Activated naive CD4-positive, alpha-beta T cell treated with anti-CD3 and anti-CD28 coated beads, Interleukin-2, amount 50 U/mL, for 16 hours (primary cell): ENCODE data around the gene TYW1.
"Not testable (repeated sequence)": the region's sequence is repeated elsewhere in the genome, so short reads cannot be mapped to it uniquely, and the experiment has no call there.

Experiments used
- DNase-seq: peaks from one replicate; pipeline ENCODE4 v3.0.0-alpha.2; 2020

The TYW1 gene

GRCh38 chr7:66995050-66995776 is 1.4 kb upstream of the TYW1 start, which contains the start of gene SBDS:
TSS of gene SBDS (minus strand) at chr7:66995586. CDS start at chr7:66995417, 169 bp downstream.
- peak; percentile 91 for DNase-seq

DNA sequence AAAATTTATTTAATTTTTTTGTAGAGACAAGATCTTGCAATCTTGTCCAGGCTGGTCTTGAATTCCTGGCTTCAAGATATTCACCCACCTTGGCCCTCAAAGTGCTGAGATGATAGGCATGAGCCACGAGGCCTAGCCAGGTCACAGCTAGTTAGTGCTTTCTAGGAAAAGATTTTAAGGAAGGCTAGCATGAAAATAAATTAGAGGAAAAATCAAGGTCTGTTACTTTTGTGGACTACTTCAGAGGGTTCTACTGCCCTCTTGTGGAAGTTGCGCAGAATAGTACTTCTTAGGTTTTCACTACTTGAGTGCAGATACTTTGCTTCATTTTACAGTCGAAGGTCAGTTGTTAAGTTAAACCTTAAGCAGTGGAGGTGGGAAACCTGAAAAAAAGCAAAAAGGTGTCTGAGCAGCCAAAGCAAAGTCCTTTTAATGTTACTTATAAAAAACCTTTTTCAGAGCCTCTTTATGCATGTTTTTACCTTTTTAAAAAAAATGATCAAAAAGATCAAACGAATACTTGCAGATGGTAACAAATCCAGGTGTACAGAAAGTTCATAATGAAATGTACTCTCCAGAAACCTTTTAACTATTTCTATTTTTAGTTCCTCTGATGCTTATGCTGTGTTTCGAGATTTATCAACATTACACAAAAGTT is 4.1 kb downstream of the TYW1 start:
- not testable (repeated sequence) for DNase-seq

GRCh38 chr7:67004145-67004544 is 7.5 kb downstream of the TYW1 start:
- DNase-seq = not testable (repeated sequence)

GRCh38 chr7:67006965-67007364 is 10.3 kb downstream of the TYW1 start:
- DNase-seq = no peak

DNA sequence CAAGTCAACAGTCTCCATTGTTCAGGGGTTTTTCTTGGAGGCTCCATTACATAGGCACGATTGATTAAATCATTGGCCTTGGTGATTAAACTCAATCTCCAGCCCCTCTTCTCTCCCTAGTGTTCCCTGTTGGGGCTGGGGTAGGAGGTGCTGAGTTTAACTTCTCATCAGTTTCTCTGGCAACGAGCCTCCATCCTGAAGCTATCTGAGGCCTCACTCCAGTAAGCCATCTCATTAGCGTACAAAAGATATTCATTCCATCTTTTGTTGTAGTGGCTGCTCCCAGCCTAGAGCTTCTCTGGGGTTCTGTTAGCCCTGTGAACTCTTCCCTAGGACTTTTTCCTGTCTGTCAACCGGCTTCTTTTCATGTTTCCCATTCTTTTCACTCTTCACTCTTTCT is 11.6 kb downstream of the TYW1 start:
- no peak for DNase-seq

- not testable (repeated sequence) for DNase-seq
Observed at GRCh38 chr7:67009677-67010076, 13.0 kb downstream of the TYW1 start.

- not testable (repeated sequence) for DNase-seq
Observed at GRCh38 chr7:67014076-67014622, 17.5 kb downstream of the TYW1 start.

DNA sequence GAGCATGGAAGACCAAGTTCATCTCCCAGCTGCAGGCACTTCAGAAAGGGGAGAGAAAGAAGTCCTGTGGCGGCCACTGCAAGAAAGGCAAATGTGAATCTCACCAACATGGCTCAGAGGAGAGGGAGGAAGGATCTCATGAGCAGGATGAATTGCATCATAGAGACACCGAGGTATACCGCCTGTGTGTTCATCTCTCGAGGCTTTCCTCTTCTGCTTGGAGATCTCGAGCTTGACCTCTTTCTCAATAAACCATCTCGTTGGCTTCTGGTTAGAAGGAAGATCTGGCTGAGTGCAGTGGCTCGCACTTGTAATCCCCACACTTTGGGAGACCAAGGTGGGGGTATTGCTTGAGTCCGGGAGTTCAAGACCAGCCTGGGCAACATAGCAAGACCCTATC is 21.3 kb downstream of the TYW1 start:
- not testable (repeated sequence) for DNase-seq

DNA sequence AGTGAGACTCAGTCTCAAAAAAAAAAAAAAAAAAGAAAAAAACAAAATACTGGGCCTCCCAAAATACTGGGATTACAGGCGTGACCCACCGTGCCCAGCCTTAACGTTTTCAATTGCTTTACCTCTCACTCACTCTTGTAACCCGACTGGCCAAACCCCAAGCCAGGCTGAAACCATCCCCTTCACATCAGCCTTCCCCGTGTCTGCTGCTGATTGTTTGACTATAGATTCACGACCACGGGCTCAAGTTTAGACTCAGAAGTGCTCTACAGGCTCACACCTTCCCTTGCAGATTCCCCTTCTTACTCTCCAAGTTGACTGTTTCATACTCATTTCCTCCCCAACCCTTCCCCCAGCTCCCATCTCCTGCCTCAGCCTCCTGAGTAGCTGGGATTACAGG is 22.3 kb downstream of the TYW1 start:
- no peak for DNase-seq

DNA sequence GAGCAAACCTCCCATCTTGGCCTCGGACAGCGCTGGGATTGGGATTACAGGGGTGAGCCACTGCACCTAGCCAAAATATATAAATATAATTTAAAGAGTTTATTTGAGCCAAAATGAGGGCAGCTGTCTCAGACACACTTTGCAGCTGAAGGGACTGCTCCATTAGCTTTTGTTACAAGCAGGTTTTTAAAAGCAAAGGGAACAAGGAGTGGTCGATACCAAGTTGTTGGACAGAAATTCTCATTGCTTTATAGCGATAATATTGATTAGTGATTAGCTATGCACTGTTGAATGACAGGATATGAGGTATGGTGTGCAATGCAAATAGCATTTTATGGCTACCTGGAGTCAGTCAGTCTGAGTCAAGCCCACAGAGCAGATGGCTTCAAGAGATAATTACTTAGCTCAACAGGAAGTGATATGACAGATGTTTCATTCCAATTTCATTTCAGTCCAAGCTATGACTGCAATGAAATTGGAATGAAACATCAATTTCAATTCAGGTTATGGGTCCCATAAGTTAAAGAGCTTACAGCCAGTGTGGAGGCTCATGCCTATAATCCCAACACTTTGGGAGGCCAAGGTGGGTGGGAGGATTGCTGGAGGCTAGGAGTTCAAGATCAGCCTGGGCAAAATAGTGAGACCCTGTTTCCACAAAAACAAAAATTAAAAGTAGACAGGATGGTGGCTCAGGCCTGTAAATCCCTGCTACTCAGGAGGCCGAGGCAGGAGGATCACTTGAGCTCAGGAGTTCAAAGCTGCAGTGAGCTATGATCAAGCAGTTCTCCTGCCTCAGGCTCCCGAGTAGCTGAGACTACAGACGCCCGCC is 23.1 kb downstream of the TYW1 start:
- no peak for DNase-seq

- DNase-seq = no peak
Observed at GRCh38 chr7:67021260-67021659, 24.6 kb downstream of the TYW1 start.

GRCh38 chr7:67022511-67022910 is 25.9 kb downstream of the TYW1 start:
- no peak for DNase-seq

DNA sequence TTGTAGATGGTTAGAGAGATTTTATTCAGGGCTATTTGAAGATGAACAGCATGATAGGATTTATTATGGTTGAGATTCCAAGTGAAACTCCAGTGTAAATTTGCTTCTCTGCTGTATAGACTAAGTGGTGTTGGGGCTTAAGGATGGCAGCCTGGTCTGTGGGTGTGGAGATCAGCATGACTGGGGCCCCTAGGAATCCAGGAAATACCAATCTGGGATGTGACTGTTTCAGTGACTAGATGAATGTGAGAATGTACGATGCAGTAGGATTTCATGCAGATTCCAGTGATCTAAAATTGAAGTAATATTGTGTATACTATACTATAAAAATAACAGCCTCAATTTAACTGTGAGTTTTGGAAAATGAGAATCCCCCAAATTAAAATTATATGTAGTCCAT is 28.8 kb downstream of the TYW1 start:
- DNase-seq = not testable (repeated sequence)

DNA sequence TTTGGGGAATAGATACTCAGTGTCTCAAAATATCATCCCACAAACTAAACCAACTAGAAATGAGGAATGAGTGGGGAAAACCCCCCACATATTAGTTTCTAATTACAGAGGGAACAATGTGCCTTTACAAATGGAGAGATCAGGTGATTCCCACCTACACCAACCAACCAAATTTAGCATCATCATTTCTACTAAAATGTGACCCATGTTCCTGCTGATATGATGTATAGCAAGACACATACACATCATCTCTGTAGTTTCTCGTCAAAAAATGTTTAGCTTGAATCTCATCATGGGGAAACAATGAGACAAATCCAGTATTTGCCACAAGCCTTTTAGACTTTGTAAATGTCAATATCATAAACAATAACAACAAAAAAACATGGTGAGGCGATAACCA is 35.1 kb downstream of the TYW1 start:
- DNase-seq = not testable (repeated sequence)

- no peak for DNase-seq
Observed at GRCh38 chr7:67033251-67033650, 36.6 kb downstream of the TYW1 start.

DNA sequence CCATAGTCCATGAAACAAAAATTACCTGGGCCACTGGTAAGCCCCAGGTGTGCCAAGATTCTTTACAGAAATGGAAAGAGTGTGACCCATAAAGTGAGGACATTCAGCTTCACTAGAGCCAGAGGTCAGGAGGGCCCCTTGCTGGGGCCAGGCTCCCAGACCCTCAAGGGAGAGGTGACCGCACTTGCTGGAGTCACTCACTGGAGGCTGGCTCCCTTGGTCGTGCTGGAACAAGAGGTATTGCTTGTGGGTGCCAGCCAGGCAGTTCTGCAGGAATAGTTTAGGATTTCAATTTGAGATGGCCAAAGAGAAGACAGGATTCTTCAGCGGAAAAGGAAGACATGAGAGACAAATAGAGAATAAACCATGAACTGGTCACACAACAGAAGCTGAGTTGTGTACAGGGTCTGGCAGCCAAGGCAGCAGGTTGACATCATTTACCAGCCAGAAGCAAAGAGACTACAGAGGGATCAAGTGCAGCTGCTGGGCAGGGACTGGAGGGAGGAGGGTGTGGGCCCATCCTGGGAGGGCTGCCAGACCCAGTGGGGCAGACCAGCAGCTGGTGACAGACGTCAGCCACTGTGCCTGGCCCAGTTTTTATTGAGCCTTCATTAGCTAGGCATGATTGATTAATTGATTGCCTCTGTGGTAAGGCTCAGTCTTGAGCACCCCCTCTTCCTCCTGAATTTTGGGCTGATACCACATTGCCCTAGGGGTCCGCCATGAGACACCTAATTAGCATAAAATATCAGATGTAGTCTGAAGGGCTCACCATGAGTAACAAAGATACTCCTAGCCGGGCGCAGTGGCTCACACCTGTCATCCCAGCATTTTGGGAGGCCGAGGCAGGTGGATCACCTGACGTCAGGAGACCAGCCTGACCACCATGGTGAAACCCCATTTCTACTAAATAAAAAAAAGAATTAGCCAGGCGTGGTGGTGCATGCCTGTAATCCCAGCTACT is 40.1 kb downstream of the TYW1 start:
- DNase-seq = not testable (repeated sequence)

- DNase-seq = not testable (repeated sequence)
Observed at GRCh38 chr7:67040832-67041231, 44.2 kb downstream of the TYW1 start.

DNA sequence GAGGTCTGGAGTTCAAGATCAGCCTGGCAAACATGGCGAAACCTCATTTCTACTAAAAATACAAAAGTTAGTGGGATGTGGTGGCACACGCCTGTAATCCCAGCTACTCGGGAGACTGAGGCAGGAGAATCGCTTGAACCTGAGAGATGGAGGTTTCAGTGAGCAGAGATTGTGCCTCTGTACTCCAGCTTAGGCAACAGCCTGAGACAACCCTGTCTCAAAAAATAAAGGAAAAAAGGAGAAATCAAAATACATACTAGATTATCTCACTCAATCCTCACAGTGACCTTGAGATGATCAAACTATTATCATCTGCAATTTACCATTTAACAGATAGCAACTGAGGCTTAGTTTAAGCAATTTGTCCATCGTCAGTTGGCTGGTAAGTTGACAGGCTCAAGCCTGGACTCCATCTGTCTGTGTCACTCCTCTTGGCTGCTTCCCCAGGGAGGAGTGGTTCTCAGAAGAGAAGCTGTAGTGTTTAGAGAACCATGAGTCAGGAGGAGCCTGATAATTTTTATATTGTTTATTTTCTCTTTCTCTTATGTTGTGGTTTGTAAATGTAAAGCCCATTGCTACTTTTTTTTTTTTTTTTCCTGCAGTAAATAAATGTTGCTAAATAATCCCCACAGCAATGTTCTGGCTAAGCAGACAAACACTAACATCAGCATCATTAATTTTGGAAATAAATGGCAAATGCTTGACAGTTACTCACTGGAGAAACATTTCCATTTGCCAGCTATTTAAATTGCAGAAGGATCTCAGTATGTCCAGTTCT is 46.3 kb downstream of the TYW1 start:
- DNase-seq = not testable (repeated sequence)

DNA sequence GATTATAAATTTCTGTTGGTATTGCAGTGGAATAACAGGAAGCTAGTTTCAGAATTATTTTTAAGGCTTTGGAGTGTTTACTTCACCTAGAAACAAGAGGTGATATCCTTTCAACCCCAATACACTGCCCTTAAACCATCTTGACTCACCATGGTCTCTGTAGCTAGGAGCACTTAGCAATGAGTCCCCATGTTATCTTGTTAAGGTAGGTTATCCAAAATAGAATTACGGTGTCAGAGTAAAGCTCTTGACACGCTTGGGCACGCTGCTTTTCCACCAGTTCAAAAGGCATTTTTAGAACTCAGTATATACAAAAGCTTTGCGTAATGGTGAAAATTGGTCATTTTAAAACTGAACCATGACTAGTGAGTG is 46.9 kb downstream of the TYW1 start:
- DNase-seq = not testable (repeated sequence)

DNA sequence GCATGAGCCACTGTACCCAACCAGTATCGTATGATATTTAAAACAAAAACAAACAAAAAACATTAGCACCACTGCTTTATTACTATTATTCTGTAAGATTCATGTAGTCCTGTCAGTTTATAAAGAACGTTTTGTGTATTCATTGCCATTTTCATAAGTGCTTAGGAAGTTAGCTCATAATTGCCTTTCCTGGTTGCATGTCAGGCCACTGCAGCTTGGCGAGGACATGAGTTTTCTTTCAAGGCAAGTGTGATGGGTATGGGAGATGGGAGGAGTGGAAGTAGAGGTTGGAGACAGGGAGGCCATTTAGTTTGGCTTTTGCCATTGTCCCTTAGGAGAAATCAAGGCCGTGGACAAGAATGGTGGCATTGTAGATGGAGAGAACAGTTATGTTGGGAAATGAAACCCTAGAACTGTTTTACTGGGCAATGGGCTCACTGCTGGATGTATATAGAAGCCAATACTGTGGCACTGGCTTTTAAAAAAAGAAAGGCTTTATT is 48.9 kb downstream of the TYW1 start:
- DNase-seq = no peak

- not testable (repeated sequence) for DNase-seq
Observed at GRCh38 chr7:67046819-67047218, 50.2 kb downstream of the TYW1 start.
